ENCODE measurements around the gene DHX35.
A peak's percentile ranks its signal among the peaks of the same experiment; 100 is the strongest.
"Not testable (repeated sequence)": the region's sequence is repeated elsewhere in the genome, so short reads cannot be mapped to it uniquely, and the experiment has no call there.

DHX35 gene

GRCh38 chr20:38979842-38980241, 17.7 kb downstream of the DHX35 start:
- Mint-ChIP-seq H3K9me3 (no peaks in the 10 kb centered on the region), H3K4me1 (no peaks in the 10 kb centered on the region), H3K27me3 (no peaks in the 10 kb centered on the region), H3K36me3 (peaks cover 17% of the 10 kb centered on the region), H3K4me3 (no peak overlapping the region), H3K27ac (no peak overlapping the region)
- no peak for ATAC-seq

GRCh38 chr20:38982291-38982690, 20.1 kb downstream of the DHX35 start:
- H3K36me3 Mint-ChIP-seq: peaks cover 15% of the 10 kb centered on the region
- H3K27ac Mint-ChIP-seq: no peak overlapping the region
- H3K27me3 Mint-ChIP-seq: no peaks in the 10 kb centered on the region
- H3K4me1 Mint-ChIP-seq: peaks cover 12% of the 10 kb centered on the region
- H3K4me3 Mint-ChIP-seq: no peak overlapping the region
- no peaks in the 10 kb centered on the region for H3K9me3 Mint-ChIP-seq
- no peak for ATAC-seq

GRCh38 chr20:38985060-38985459, 22.9 kb downstream of the DHX35 start:
- H3K27ac Mint-ChIP-seq: no peak overlapping the region
- H3K36me3 Mint-ChIP-seq: peaks cover 20% of the 10 kb centered on the region
- ATAC-seq: no peak
- no peaks in the 10 kb centered on the region for H3K27me3 Mint-ChIP-seq
- no peak overlapping the region for H3K4me3 Mint-ChIP-seq
- peaks cover 22% of the 10 kb centered on the region for H3K4me1 Mint-ChIP-seq
- no peaks in the 10 kb centered on the region for H3K9me3 Mint-ChIP-seq

- Mint-ChIP-seq H3K4me1 (peaks cover 22% of the 10 kb centered on the region), H3K4me3 (no peak overlapping the region), H3K36me3 (peaks cover 19% of the 10 kb centered on the region), H3K9me3 (no peaks in the 10 kb centered on the region), H3K27me3 (no peaks in the 10 kb centered on the region), H3K27ac (no peak overlapping the region)
- ATAC-seq: no peak
Observed at GRCh38 chr20:38985603-38986170, 23.5 kb downstream of the DHX35 start.

GRCh38 chr20:38986663-38987062, 24.5 kb downstream of the DHX35 start:
- Mint-ChIP-seq H3K36me3 (peaks cover 14% of the 10 kb centered on the region), H3K4me3 (no peak overlapping the region), H3K4me1 (peaks cover 22% of the 10 kb centered on the region), H3K9me3 (no peaks in the 10 kb centered on the region), H3K27me3 (no peaks in the 10 kb centered on the region), H3K27ac (peak overlapping the region; percentile 12)
- ATAC-seq: no peak

- H3K4me3 Mint-ChIP-seq: peak overlapping the region; percentile 29
- H3K27ac Mint-ChIP-seq: peak overlapping the region; percentile 12
- H3K4me1 Mint-ChIP-seq: peaks cover 22% of the 10 kb centered on the region
- no peaks in the 10 kb centered on the region for H3K27me3 Mint-ChIP-seq
- ATAC-seq: peak; percentile 79
- peaks cover 18% of the 10 kb centered on the region for H3K36me3 Mint-ChIP-seq
- no peaks in the 10 kb centered on the region for H3K9me3 Mint-ChIP-seq
Observed at GRCh38 chr20:38987777-38988176, 25.6 kb downstream of the DHX35 start.

GRCh38 chr20:38990728-38991127, 28.6 kb downstream of the DHX35 start:
- H3K4me3 Mint-ChIP-seq: no peak overlapping the region
- no peak overlapping the region for H3K27ac Mint-ChIP-seq

GRCh38 chr20:38991814-38992704, 29.9 kb downstream of the DHX35 start:
- Mint-ChIP-seq H3K36me3 (peaks cover 37% of the 10 kb centered on the region), H3K27ac (no peak overlapping the region), H3K9me3 (no peaks in the 10 kb centered on the region), H3K4me1 (peaks cover 12% of the 10 kb centered on the region), H3K4me3 (no peak overlapping the region), H3K27me3 (no peaks in the 10 kb centered on the region)
- no peak for ATAC-seq

More at GRCh38 chr20:38990728-38991127, 28.6 kb downstream of the DHX35 start:
- no peak for ATAC-seq
- Mint-ChIP-seq H3K27me3 (no peaks in the 10 kb centered on the region), H3K36me3 (peaks cover 29% of the 10 kb centered on the region), H3K4me1 (peaks cover 17% of the 10 kb centered on the region), H3K9me3 (no peaks in the 10 kb centered on the region)

GRCh38 chr20:38995536-38996044, 33.4 kb downstream of the DHX35 start:
- peaks cover 55% of the 10 kb centered on the region for H3K36me3 Mint-ChIP-seq
- H3K4me3 Mint-ChIP-seq: no peak overlapping the region
- no peak overlapping the region for H3K27ac Mint-ChIP-seq
- peaks cover 13% of the 10 kb centered on the region for H3K4me1 Mint-ChIP-seq
- no peak for ATAC-seq
- no peaks in the 10 kb centered on the region for H3K9me3 Mint-ChIP-seq
- no peaks in the 10 kb centered on the region for H3K27me3 Mint-ChIP-seq

GRCh38 chr20:38996866-38997265, 34.7 kb downstream of the DHX35 start:
- H3K27me3 Mint-ChIP-seq, H3K9me3 Mint-ChIP-seq, H3K4me3 Mint-ChIP-seq, H3K27ac Mint-ChIP-seq, ATAC-seq: not testable (repeated sequence)
- Mint-ChIP-seq H3K36me3 (peaks cover 55% of the 10 kb centered on the region), H3K4me1 (peaks cover 13% of the 10 kb centered on the region)

- Mint-ChIP-seq H3K27me3 (no peaks in the 10 kb centered on the region), H3K4me1 (peaks cover 13% of the 10 kb centered on the region), H3K9me3 (no peaks in the 10 kb centered on the region), H3K27ac (peak overlapping the region; percentile 9), H3K4me3 (no peak overlapping the region), H3K36me3 (peaks cover 51% of the 10 kb centered on the region)
- ATAC-seq: peak; percentile 86
Observed at GRCh38 chr20:38997622-38998021, 35.5 kb downstream of the DHX35 start.

GRCh38 chr20:38999217-38999616, 37.1 kb downstream of the DHX35 start:
- Mint-ChIP-seq H3K9me3 (no peaks in the 10 kb centered on the region), H3K27ac (peak overlapping the region; percentile 44), H3K4me1 (peaks cover 13% of the 10 kb centered on the region), H3K4me3 (no peak overlapping the region), H3K27me3 (no peaks in the 10 kb centered on the region), H3K36me3 (peaks cover 55% of the 10 kb centered on the region)
- ATAC-seq: no peak

GRCh38 chr20:38999965-39000910, 38.1 kb downstream of the DHX35 start:
- H3K27ac Mint-ChIP-seq: no peak overlapping the region
- ATAC-seq: no peak
- H3K27me3 Mint-ChIP-seq: no peaks in the 10 kb centered on the region
- H3K4me3 Mint-ChIP-seq: no peak overlapping the region
- H3K4me1 Mint-ChIP-seq: peaks cover 13% of the 10 kb centered on the region
- H3K36me3 Mint-ChIP-seq: peaks cover 50% of the 10 kb centered on the region
- no peaks in the 10 kb centered on the region for H3K9me3 Mint-ChIP-seq

- no peak overlapping the region for H3K4me3 Mint-ChIP-seq
- no peak for ATAC-seq
- H3K27ac Mint-ChIP-seq: no peak overlapping the region
- H3K4me1 Mint-ChIP-seq: no peaks in the 10 kb centered on the region
- H3K36me3 Mint-ChIP-seq: peaks cover 64% of the 10 kb centered on the region
- no peaks in the 10 kb centered on the region for H3K9me3 Mint-ChIP-seq
- no peaks in the 10 kb centered on the region for H3K27me3 Mint-ChIP-seq
Observed at GRCh38 chr20:39004508-39004907, 42.4 kb downstream of the DHX35 start.

- H3K4me3 Mint-ChIP-seq: no peak overlapping the region
- H3K9me3 Mint-ChIP-seq: no peaks in the 10 kb centered on the region
- no peaks in the 10 kb centered on the region for H3K4me1 Mint-ChIP-seq
- no peaks in the 10 kb centered on the region for H3K27me3 Mint-ChIP-seq
- no peak for ATAC-seq
- peaks cover 58% of the 10 kb centered on the region for H3K36me3 Mint-ChIP-seq
- H3K27ac Mint-ChIP-seq: no peak overlapping the region
Observed at GRCh38 chr20:39009348-39009747, 47.2 kb downstream of the DHX35 start.
